OCI-LY1 (cell line): Measurements from ENCODE around the gene PAPPA.

ENCODE experiments used
- H2AFZ ChIP-seq: fragments of 200-600 bp; sonication (generic), shearing (Covaris generic); 2 replicates; pipeline ENCODE4 v1.6.0; 2014; ENCODE audit warnings: antibody characterized with exemption, mild to moderate bottlenecking, low read length
- H3F3A ChIP-seq: fragments of 200-600 bp; sonication (generic), shearing (Covaris generic); 2 replicates; pipeline ENCODE4 v1.6.0; 2014; ENCODE audit warnings: mild to moderate bottlenecking, antibody characterized with exemption, low read length, moderate library complexity; ENCODE audit not compliant: insufficient read depth
- H3K27ac ChIP-seq: fragments of 200-600 bp; sonication (generic); 2 replicates; pipeline ENCODE4 v1.5.1; 2014; ENCODE audit warnings: low read length, mixed run types, mild to moderate bottlenecking, low read depth; ENCODE audit not compliant: poor library complexity, severe bottlenecking
- H3K27me3 ChIP-seq: fragments of 200-600 bp; sonication (generic); 2 replicates; pipeline ENCODE4 v1.6.0; 2014; ENCODE audit warnings: antibody characterized with exemption, mild to moderate bottlenecking, low read length, moderate library complexity; ENCODE audit not compliant: insufficient read depth
- H3K36me3 ChIP-seq: fragments of 200-600 bp; sonication (generic); 2 replicates; pipeline ENCODE4 v1.6.1; 2014; ENCODE audit warnings: mild to moderate bottlenecking, antibody characterized with exemption, low read length, moderate library complexity, mixed read lengths; ENCODE audit not compliant: insufficient read depth
- H3K4me1 ChIP-seq: fragments of 200-600 bp; sonication (generic); 2 replicates; pipeline ENCODE4 v1.5.1; 2014; ENCODE audit warnings: mild to moderate bottlenecking, low read length, moderate library complexity; ENCODE audit not compliant: insufficient read depth, severe bottlenecking
- H3K4me2 ChIP-seq: fragments of 200-600 bp; sonication (generic), shearing (Covaris generic); 2 replicates; pipeline ENCODE4 v1.6.1; 2014; ENCODE audit warnings: low read length
- H3K4me3 ChIP-seq: fragments of 200-600 bp; sonication (generic); 2 replicates; pipeline ENCODE4 v1.5.1; 2014; ENCODE audit warnings: low read length, low read depth, mild to moderate bottlenecking, mixed read lengths; ENCODE audit not compliant: poor library complexity, severe bottlenecking
- H3K79me2 ChIP-seq: fragments of 200-600 bp; shearing (Covaris generic); 2 replicates; pipeline ENCODE4 v1.6.1; 2016; ENCODE audit warnings: mixed run types, low read length, mixed read lengths; ENCODE audit not compliant: insufficient read depth
- H3K9ac ChIP-seq: fragments of 200-600 bp; sonication (generic), shearing (Covaris generic); 2 replicates; pipeline ENCODE4 v1.6.1; 2014; ENCODE audit warnings: mild to moderate bottlenecking, low read length, mixed read lengths
- H3K9me2 ChIP-seq: fragments of 200-600 bp; sonication (generic), shearing (Covaris generic); 2 replicates; pipeline ENCODE4 v1.6.1; 2014; ENCODE audit warnings: low read depth, mild to moderate bottlenecking, low read length, mixed read lengths
- H3K9me3 ChIP-seq: fragments of 200-600 bp; shearing (Covaris generic); 2 replicates; pipeline ENCODE4 v1.6.1; 2014; ENCODE audit warnings: low read length, mixed read lengths
- H4K20me1 ChIP-seq: fragments of 200-600 bp; sonication (generic), shearing (Covaris generic); 2 replicates; pipeline ENCODE4 v1.6.0; 2016; ENCODE audit warnings: mild to moderate bottlenecking, low read length; ENCODE audit not compliant: insufficient read depth
- EZH2 ChIP-seq: fragments of 200-600 bp; sonication (generic), shearing (Covaris generic); IDR thresholded peaks from 2 replicates; pipeline ENCODE4 v1.8.0; 2017; ENCODE audit warnings: borderline replicate concordance, mixed run types, mild to moderate bottlenecking, antibody characterized with exemption, low read length, moderate library complexity, mixed read lengths
- TF ChIP-seq, protein P1 (sequence below): fragments of 200-600 bp; sonication (generic), shearing (Covaris generic); IDR thresholded peaks from 2 replicates; pipeline ENCODE4 v1.5.1; 2017; ENCODE audit warnings: mild to moderate bottlenecking, antibody characterized with exemption, low read length, moderate library complexity, mixed read lengths

The PAPPA gene

DNA sequence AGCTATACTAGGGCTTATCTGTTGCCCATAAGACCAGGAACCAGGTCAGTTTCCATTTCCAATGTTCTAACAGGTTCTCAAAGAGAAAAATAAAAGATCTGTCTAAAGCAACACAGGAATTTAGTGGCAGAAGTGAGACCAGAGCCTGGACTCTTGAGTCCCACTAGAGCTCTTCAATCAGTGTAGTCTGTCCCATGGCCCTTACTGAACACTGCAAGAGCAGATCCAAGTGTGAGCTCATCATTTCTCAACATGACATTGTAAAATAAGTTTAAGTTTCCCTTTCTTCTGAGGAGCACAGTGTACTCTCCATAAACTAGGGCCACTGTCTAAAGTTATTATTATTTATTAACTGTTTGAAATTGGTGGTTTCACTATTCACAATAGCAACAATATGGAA is 8.6 kb upstream of the PAPPA start:
- no peaks in the 10 kb centered on the region for H3F3A ChIP-seq
- no peak overlapping the region for H3K27ac ChIP-seq
- H4K20me1 ChIP-seq: no peaks in the 10 kb centered on the region
- H2AFZ ChIP-seq: no peak overlapping the region
- no peaks in the 10 kb centered on the region for H3K4me1 ChIP-seq
- no peaks in the 10 kb centered on the region for H3K27me3 ChIP-seq
- H3K36me3 ChIP-seq: no peaks in the 10 kb centered on the region
- no peak overlapping the region for H3K4me3 ChIP-seq
- no peak overlapping the region for H3K9ac ChIP-seq
- H3K9me2 ChIP-seq: no peaks in the 10 kb centered on the region
- TF ChIP-seq, protein P1, sequence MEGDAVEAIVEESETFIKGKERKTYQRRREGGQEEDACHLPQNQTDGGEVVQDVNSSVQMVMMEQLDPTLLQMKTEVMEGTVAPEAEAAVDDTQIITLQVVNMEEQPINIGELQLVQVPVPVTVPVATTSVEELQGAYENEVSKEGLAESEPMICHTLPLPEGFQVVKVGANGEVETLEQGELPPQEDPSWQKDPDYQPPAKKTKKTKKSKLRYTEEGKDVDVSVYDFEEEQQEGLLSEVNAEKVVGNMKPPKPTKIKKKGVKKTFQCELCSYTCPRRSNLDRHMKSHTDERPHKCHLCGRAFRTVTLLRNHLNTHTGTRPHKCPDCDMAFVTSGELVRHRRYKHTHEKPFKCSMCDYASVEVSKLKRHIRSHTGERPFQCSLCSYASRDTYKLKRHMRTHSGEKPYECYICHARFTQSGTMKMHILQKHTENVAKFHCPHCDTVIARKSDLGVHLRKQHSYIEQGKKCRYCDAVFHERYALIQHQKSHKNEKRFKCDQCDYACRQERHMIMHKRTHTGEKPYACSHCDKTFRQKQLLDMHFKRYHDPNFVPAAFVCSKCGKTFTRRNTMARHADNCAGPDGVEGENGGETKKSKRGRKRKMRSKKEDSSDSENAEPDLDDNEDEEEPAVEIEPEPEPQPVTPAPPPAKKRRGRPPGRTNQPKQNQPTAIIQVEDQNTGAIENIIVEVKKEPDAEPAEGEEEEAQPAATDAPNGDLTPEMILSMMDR: no peak
- no peak for TF ChIP-seq EZH2
- no peak overlapping the region for H3K4me2 ChIP-seq
- H3K9me3 ChIP-seq: no peaks in the 10 kb centered on the region
- H3K79me2 ChIP-seq: no peaks in the 10 kb centered on the region

DNA sequence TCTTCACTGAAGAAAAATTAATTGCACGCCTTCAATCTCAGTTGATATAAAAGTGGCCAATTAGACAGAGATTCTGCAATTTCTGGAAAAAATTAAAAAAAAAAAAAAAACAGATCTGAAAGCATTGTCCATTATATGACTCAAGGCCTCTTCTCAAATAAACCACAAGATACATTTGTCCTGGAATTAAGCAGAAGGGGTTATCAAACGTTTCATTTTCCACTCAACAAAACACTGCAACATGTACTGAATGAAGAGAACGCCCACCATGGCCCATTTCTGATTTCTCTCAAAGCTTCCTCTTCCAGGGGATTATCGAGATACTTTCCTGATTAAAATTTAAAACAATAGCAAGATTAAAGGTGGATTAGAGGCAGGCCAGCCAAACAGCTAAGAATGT is 5.8 kb upstream of the PAPPA start:
- Histone ChIP-seq H3K4me1 (no peaks in the 10 kb centered on the region), H3K4me2 (no peak overlapping the region), H3K9me2 (no peaks in the 10 kb centered on the region), H3F3A (no peaks in the 10 kb centered on the region; the same call in 1 of the 2 replicates), H3K36me3 (no peaks in the 10 kb centered on the region), H3K9me3 (no peaks in the 10 kb centered on the region), H2AFZ (no peak overlapping the region), H4K20me1 (no peaks in the 10 kb centered on the region), H3K27me3 (no peaks in the 10 kb centered on the region), H3K27ac (no peak overlapping the region), H3K9ac (no peak overlapping the region), H3K4me3 (no peak overlapping the region), H3K79me2 (no peaks in the 10 kb centered on the region)
- TF ChIP-seq, protein P1: no peak
- TF ChIP-seq EZH2: no peak

DNA sequence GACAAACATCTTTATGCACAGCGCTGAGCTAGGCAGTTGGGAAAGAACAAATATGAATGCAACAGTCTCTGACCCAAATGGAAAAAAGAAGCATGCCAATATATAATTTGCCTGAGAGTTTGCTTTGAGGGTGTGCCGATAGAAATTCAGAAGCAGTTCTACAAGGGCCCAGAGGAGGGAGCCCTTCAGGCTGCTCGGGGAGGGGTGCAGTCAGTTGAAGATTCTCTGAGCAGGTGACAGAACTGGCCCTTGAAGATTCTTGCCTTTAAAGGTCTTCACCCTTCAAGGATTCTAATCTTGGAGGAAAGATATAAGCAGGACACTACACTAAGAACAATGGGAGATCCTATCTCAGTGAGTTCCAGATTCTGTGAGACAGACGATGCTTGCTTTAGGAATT is 3.7 kb upstream of the PAPPA start:
- Histone ChIP-seq H3K79me2 (no peaks in the 10 kb centered on the region), H3F3A (no peaks in the 10 kb centered on the region; the same call in 1 of the 2 replicates), H3K36me3 (no peaks in the 10 kb centered on the region), H3K4me3 (no peak overlapping the region), H4K20me1 (no peaks in the 10 kb centered on the region), H3K4me2 (no peak overlapping the region), H3K27me3 (no peaks in the 10 kb centered on the region), H3K9me2 (no peaks in the 10 kb centered on the region), H3K9ac (no peak overlapping the region), H2AFZ (no peak overlapping the region), H3K9me3 (no peaks in the 10 kb centered on the region), H3K4me1 (no peaks in the 10 kb centered on the region), H3K27ac (no peak overlapping the region)
- TF ChIP-seq, protein P1: peak; percentile 67
- no peak for TF ChIP-seq EZH2
